Activated T-cell treated with anti-CD3 and anti-CD28 coated beads, Interleukin-2, amount 50 U/mL, for 4 hours (primary cell): ENCODE measurements around the gene TENT4A. TPM values are rescaled to one million over a fixed set of nuclear protein-coding genes. Genes with fewer than 3 reads are reported as not detected.

Experiments
- ATAC-seq, 2 donors: fragments of 200-7000 bp; cut with Tn5 transposase; one replicate each; pipeline ENCODE4 v1.10.0; 2021
- DNase-seq: peaks from one replicate; pipeline ENCODE4 v3.0.0-alpha.2; 2020
- H3K27me3 Mint-ChIP-seq: one replicate; pipeline ENCODE4 v1.8.0; 2021; ENCODE audit warnings: low read depth, mixed read lengths
- H3K36me3 Mint-ChIP-seq: one replicate; pipeline ENCODE4 v1.8.0; 2022; ENCODE audit warnings: mixed read lengths; ENCODE audit not compliant: insufficient read depth
- H3K4me1 Mint-ChIP-seq: one replicate; pipeline ENCODE4 v1.8.0; 2021; ENCODE audit warnings: low read depth, mixed read lengths
- H3K4me3 Mint-ChIP-seq: one replicate; pipeline ENCODE4 v1.8.0; 2021; ENCODE audit warnings: mild to moderate bottlenecking, moderate library complexity, mixed read lengths
- H3K9me3 Mint-ChIP-seq: one replicate; pipeline ENCODE4 v1.8.0; 2021; ENCODE audit warnings: mixed read lengths
- total RNA-seq, 3 donors: library from RNA; stranded (reverse); gene quantifications; one replicate each; pipeline ENCODE4 v1.2.1, GENCODE V29; 2021

The TENT4A gene
- total RNA-seq, 3 donors from 2014 or later, result 24.7 to 27.4 (median 25.9) TPM

DNA sequence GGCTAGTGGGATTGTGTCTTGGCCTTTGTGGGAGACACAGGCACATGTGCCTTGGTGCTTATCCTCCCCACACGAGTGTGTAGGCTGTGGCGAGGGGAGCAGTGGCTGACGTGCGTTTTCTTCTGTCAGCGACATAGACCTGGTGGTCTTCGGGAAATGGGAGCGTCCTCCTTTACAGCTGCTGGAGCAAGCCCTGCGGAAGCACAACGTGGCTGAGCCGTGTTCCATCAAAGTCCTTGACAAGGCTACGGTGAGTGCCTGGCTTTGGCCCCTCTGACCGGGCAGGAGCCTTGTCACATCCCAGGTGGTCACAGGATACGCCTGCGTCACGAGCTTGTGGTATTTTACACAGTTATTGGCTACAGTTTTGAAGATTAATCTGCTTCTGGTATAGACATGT, 26.4 kb downstream of the TENT4A start:
- H3K9me3 Mint-ChIP-seq, result no peaks in the 10 kb centered on the region
- DNase-seq, result no peak

DNA sequence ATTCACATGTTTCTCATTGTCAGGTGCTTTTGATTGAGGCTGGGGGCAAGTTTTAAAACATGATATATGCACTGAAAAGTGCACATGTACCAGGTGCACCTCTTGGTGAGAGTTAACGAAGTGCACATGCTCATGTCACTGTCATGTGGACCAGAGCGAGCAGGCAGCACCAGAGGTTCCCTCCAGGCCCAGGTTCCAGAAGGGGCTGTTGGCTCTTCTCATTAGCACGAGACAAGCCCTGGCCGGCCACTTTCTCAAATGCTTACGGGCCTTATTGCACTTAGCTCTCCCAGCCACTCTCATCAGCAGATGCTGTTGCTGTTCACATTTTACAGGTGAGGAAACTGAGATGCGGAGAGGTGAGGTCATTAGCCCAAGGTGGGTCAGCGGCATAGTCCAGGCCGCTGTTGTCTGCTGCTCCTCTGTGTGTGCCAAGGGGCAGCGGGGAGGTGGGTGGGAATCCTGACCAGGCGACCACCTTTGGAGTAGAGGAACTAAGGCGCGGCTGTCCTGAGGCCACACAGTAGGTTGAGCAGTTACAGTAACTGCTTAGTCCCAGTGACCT, 27.4 kb downstream of the TENT4A start:
- H3K36me3 Mint-ChIP-seq, result peaks cover 24% of the 10 kb centered on the region
- H3K4me3 Mint-ChIP-seq, result no peak overlapping the region
- H3K4me1 Mint-ChIP-seq, result peaks cover 16% of the 10 kb centered on the region
- no peaks in the 10 kb centered on the region for H3K9me3 Mint-ChIP-seq
- no peaks in the 10 kb centered on the region for H3K27me3 Mint-ChIP-seq
- no peak for ATAC-seq
- DNase-seq, result no peak

More for the DNA sequence above, 26.4 kb downstream of the TENT4A start:
- H3K36me3 Mint-ChIP-seq, result peaks cover 23% of the 10 kb centered on the region
- H3K27me3 Mint-ChIP-seq, result no peaks in the 10 kb centered on the region
- ATAC-seq, result no peak
- peaks cover 24% of the 10 kb centered on the region for H3K4me1 Mint-ChIP-seq
- no peak overlapping the region for H3K4me3 Mint-ChIP-seq

DNA sequence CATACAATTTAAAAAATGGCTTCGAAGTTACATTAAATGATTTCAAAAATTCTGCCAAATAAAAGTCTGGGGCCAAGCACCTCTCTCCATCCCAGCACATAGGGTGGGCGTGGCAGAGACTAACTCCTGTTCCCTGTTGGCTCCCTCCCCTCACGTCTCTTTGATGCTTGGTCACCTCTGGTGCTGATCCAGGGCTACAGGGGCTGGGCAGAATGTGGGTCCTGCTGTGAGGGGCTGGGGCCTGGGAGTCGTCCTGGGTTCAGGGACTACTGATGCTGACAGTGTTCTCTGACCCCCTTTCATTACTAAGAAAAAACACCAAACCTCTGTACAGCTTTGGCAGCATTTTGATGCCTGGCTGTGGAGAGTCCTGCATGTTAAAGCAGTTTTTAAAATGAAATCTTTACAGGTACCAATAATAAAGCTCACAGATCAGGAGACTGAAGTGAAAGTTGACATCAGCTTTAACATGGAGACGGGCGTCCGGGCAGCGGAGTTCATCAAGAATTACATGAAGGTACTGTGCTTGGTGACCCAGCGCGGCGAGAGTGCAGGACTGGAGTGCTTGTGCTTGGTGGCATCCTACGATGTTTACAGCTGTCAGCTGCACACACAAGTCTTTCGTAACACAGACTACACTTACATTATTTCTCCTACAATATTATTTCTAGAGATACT, 29.0 kb downstream of the TENT4A start:
- Mint-ChIP-seq H3K36me3 (peaks cover 28% of the 10 kb centered on the region), H3K4me1 (peaks cover 11% of the 10 kb centered on the region), H3K9me3 (no peaks in the 10 kb centered on the region), H3K4me3 (no peak overlapping the region), H3K27me3 (no peaks in the 10 kb centered on the region)
- DNase-seq (no peak), ATAC-seq (no peak)

DNA sequence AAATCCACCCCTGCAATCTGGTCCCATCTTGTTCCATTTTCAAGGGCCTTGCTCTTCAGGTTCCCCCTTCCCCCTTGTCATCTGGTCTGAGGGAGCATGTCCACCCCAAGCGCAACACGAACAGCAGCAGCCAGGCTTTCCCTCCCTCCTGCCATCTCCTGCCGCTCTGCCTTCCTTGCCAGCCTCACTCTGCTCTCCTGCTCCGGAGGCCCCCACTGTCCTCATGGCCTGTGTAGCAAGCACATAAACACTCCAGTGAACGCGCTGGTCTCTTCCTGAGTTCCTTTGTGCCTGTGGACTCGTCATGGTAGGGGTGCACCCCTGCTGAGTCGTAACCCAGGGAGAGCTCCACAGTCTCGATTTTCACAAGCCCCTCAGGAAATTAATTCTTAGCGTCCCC, 29.9 kb downstream of the TENT4A start:
- Mint-ChIP-seq H3K36me3 (peaks cover 30% of the 10 kb centered on the region), H3K4me3 (no peak overlapping the region), H3K27me3 (no peaks in the 10 kb centered on the region), H3K4me1 (peaks cover 6% of the 10 kb centered on the region), H3K9me3 (no peaks in the 10 kb centered on the region)
- no peak for ATAC-seq
- no peak for DNase-seq

DNA sequence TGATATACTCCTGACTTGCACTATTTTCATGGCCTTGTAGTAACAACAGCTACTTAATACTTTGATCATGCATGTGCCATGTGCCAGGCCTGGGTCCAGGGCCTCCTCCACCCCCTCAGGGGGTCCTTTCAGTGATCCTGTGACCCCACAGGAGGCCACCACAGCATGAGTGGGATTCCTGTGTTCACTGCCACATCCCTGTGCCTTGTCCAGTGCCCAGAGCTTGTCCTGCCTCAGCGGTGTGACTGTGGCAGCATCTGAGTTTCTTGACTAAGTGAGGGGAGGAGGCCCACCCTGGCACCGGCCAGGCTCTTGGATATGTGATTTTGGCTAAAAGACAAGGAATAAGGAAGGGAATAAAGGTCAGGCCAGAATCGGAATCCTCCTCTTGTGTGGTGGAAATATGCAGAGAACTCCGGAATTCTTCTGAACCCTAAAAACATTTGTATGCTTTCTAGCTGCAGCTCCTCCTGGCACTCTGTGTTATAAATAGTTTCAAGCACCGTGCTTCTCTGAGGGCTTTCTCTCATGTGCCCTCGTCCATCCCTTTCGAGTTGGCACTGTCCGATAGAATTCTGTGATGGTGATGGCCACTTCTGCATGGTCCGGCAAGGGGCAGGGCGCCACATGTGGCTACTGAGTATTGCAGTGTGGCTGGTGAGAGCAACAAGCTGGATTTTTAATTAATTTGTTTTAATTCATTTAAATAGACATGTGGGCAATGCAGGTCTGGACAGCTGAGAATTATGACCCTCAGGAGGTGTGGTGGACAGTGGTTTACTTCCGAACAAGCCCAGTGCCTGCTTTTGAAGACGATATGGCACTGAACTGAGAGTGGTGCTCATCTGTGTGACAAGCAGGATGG, 31.8 kb downstream of the TENT4A start:
- Mint-ChIP-seq H3K27me3 (no peaks in the 10 kb centered on the region), H3K4me1 (peaks cover 6% of the 10 kb centered on the region), H3K4me3 (no peak overlapping the region), H3K9me3 (no peaks in the 10 kb centered on the region), H3K36me3 (peaks cover 34% of the 10 kb centered on the region)
- ATAC-seq (no peak), DNase-seq (no peak)

DNA sequence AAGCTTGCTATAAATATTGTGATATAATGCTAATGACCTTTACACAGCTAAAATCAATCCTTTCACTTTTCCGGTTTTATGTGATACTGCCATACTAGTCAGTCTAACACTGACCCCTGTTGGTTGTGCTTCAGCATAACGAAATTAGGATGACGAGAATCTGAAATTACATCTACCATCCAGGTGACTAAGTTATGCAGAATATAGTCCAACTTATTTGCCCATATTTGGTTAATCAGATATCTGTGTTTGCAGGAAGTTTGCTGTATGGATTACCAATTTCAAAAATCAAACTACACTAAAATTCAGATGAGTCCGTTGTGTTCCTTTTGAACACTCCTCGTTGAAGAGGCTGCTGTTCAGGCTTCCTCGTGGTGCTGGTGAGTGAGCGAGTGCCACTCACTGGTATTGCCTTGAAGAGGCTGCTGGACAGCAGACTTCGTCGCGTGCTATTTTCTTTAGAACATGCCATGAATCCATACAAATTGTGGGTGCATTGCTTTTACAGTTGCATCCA, 32.5 kb downstream of the TENT4A start:
- peaks cover 34% of the 10 kb centered on the region for H3K36me3 Mint-ChIP-seq
- peaks cover 6% of the 10 kb centered on the region for H3K4me1 Mint-ChIP-seq
- H3K27me3 Mint-ChIP-seq, result no peaks in the 10 kb centered on the region
- no peaks in the 10 kb centered on the region for H3K9me3 Mint-ChIP-seq
- H3K4me3 Mint-ChIP-seq, result no peak overlapping the region
- DNase-seq (no peak), ATAC-seq (peak; percentile 53 to 56)

DNA sequence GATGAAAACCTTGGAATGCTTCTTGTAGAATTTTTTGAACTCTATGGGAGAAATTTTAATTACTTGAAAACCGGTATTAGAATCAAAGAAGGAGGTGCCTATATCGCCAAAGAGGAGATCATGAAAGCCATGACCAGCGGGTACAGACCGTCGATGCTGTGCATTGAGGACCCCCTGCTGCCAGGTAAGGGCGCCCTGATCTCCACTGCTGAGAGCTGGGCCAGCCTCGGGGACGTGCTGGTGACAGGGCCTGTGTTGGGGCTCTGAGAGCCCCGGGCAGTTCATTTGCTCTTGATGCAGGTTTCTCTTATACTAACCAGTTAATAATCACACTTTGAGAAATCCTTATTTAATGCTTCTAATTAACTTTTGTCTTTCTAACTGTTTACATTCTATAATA, 33.0 kb downstream of the TENT4A start:
- H3K4me3 Mint-ChIP-seq, result no peak overlapping the region
- DNase-seq (no peak), ATAC-seq (no peak)
- H3K36me3 Mint-ChIP-seq, result peaks cover 35% of the 10 kb centered on the region
- no peaks in the 10 kb centered on the region for H3K27me3 Mint-ChIP-seq
- H3K4me1 Mint-ChIP-seq, result peaks cover 6% of the 10 kb centered on the region
- H3K9me3 Mint-ChIP-seq, result no peaks in the 10 kb centered on the region

DNA sequence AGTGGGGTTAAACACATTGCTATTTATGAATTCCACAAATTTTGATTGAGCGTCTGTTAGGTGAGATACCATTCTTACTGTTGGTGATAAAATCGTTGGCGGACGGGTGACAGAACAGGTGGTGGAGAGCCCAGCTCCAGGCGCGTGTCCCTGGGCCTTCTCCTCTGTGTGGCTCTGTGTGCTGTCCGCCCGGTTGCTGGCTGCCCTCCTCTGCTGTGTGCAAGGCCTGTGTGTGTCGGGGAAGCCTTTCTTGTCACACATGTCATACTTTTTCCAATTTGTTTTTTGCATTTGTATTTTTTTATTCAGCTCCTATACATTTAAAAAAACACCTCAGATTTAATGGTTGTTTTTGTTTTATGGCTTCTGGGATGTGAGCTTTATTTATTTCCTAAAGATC, 33.9 kb downstream of the TENT4A start:
- peaks cover 6% of the 10 kb centered on the region for H3K4me1 Mint-ChIP-seq
- DNase-seq, result no peak
- H3K36me3 Mint-ChIP-seq, result peaks cover 41% of the 10 kb centered on the region
- ATAC-seq, result no peak
- H3K9me3 Mint-ChIP-seq, result no peaks in the 10 kb centered on the region
- H3K4me3 Mint-ChIP-seq, result no peak overlapping the region
- H3K27me3 Mint-ChIP-seq, result no peaks in the 10 kb centered on the region

DNA sequence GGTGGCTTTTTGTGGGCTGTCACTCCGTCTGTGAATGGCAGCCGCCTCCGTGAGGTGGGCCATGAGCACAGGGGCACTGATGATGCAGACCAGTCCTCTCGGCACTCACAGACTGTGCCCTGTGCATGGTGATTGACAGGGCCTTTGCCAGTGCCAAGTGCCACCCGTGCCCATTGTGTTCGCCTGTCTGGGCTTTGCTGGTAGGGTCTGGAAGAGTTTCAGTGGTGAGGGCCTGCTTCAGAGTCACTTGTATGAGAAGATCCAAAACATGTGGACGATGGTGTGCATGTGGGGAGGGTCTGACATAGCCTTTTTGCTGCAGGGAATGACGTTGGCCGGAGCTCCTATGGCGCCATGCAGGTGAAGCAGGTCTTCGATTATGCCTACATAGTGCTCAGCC, 34.9 kb downstream of the TENT4A start:
- Mint-ChIP-seq H3K4me1 (peaks cover 6% of the 10 kb centered on the region), H3K36me3 (peaks cover 47% of the 10 kb centered on the region), H3K27me3 (no peaks in the 10 kb centered on the region), H3K9me3 (no peaks in the 10 kb centered on the region), H3K4me3 (no peak overlapping the region)
- DNase-seq (no peak), ATAC-seq (no peak)

DNA sequence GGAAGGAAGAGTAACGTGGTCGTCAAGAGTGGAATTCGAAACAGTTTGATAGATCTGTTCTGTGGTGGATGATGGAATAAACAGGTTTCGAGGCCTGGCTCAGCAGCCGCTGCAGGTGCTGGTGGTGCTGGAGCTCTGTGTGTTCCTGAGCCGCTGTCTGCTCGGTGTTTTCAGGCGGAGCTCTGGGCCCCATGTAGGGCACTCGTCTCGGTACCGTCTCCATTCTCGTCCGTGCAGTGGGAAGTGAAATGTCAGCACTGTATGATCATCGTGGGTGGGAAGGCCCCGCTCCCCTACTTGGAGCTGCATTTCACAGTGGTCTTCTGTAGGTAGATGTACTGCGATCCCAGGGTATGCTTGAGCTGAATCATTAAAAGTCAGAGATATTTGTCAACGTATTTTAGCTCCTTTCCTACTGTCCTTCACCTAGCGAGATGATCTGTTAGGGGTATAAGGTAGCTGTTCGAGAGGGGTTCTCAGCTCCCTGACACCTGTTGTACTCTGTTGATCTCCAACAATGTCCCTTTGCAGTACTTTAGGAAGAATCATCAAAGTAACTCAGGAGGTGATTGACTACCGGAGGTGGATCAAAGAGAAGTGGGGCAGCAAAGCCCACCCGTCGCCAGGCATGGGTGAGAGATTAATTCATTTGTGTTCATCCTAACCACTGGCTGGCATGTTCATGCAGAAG, 35.9 kb downstream of the TENT4A start:
- ATAC-seq (no peak), DNase-seq (no peak)
- no peak overlapping the region for H3K4me3 Mint-ChIP-seq
- no peaks in the 10 kb centered on the region for H3K27me3 Mint-ChIP-seq
- H3K9me3 Mint-ChIP-seq, result no peaks in the 10 kb centered on the region
- H3K36me3 Mint-ChIP-seq, result peaks cover 48% of the 10 kb centered on the region
- peaks cover 6% of the 10 kb centered on the region for H3K4me1 Mint-ChIP-seq

DNA sequence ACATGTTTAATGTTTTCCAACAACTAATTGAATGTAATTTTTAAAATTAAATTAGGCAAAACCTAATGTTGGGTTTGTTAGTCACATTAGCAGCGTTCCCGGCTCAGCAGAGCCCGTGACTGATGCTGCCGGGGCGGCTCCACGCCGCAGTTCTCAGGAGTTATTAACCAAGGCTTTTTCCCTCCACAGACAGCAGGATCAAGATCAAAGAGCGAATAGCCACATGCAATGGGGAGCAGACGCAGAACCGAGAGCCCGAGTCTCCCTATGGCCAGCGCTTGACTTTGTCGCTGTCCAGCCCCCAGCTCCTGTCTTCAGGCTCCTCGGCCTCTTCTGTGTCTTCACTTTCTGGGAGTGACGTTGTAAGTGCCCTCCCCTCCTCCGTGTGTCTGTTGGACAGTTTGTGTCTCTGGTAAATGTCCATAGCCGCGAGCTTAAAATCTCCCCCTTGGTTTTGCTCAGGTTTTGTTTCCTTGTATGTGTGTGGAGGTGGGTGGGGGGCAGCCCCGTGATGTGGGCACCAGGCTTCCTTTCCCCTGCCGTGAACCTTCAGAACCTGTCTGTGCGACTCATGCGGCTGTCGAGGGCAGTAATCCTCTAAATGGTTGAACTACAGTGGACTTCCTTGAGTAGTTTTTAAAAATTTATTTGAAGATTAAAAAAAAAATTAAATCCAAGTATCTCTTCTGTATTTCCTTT, 37.1 kb downstream of the TENT4A start:
- no peak for DNase-seq
- Mint-ChIP-seq H3K4me1 (peaks cover 6% of the 10 kb centered on the region), H3K9me3 (no peaks in the 10 kb centered on the region), H3K27me3 (no peaks in the 10 kb centered on the region), H3K36me3 (peaks cover 58% of the 10 kb centered on the region), H3K4me3 (no peak overlapping the region)
- no peak for ATAC-seq

DNA sequence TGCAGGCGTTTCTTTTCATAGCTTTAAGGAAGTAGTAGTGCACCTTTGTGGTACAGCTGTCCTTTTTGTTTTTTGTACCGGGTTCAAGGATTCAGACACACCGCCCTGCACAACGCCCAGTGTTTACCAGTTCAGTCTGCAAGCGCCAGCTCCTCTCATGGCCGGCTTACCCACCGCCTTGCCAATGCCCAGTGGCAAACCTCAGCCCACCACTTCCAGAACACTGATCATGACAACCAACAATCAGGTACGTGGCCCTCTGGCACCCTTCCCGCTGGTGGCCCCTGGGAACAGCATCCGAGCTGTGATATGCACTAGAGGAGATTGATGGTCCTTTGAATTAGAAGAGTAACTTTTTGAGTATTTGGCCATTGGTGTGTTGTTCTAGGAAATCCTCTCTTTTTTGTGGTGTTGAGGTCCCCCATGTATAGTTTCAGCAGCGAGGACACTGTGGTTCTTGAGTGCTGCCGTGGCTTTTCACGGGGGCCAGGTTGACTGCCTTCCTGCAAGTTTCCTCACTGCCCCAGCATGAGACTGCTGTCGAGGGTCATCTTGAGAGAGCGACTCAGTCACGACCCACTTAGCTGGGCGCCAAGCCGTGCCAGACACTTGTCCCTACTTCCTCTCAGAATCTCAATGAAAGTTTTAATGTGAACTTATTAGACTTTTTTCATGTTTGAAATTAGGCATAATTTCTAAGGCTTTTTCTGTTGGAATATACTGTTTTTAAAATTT, 37.9 kb downstream of the TENT4A start:
- DNase-seq (no peak), ATAC-seq (no peak)
- no peak overlapping the region for H3K4me3 Mint-ChIP-seq
- no peaks in the 10 kb centered on the region for H3K27me3 Mint-ChIP-seq
- no peaks in the 10 kb centered on the region for H3K4me1 Mint-ChIP-seq
- H3K36me3 Mint-ChIP-seq, result peaks cover 60% of the 10 kb centered on the region
- H3K9me3 Mint-ChIP-seq, result no peaks in the 10 kb centered on the region

DNA sequence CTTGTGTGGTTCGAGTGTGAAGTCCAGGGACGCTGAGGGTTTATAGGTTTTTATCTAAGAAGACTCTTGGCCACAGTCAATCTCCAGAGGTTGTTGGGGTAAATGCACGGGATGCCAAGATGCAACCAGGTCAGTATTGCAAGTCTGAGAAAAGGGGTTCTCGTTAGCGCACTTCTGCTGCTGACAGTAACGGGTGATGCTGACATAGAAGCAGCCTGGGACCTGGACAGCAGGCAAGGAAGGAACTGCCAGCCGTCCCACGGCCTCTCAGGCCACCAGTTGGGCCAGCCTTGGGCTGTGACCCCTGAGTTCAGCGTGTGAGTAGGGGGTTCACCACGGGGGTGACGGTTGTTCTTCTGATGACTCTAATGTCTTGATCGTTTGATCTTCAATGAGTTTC, 39.0 kb downstream of the TENT4A start:
- Mint-ChIP-seq H3K4me1 (no peaks in the 10 kb centered on the region), H3K36me3 (peaks cover 64% of the 10 kb centered on the region), H3K9me3 (no peaks in the 10 kb centered on the region), H3K4me3 (no peak overlapping the region), H3K27me3 (no peaks in the 10 kb centered on the region)
- ATAC-seq (no peak), DNase-seq (no peak)
